ACC112 (cell line): Measurements from ENCODE around the gene C1orf216.
"Not testable (repeated sequence)": the region's sequence is repeated elsewhere in the genome, so short reads cannot be mapped to it uniquely, and the experiment has no call there.

Source experiments
- H2AFZ ChIP-seq: fragments of 200-600 bp; sonication (generic); one replicate; pipeline ENCODE4 v1.6.0; 2017; ENCODE audit warnings: antibody characterized with exemption, low read length; ENCODE audit not compliant: unreplicated experiment
- H3K27ac ChIP-seq: fragments of 200-600 bp; sonication (generic); 2 replicates; pipeline ENCODE4 v1.5.1; 2014; ENCODE audit warnings: low read depth, mild to moderate bottlenecking, antibody characterized with exemption, low read length, moderate library complexity
- H3K27me3 ChIP-seq: fragments of 200-600 bp; sonication (generic); 2 replicates; pipeline ENCODE4 v1.6.1; 2014; ENCODE audit warnings: mild to moderate bottlenecking, antibody characterized with exemption, low read length, moderate library complexity, mixed read lengths; ENCODE audit not compliant: insufficient read depth
- H3K36me3 ChIP-seq: fragments of 200-600 bp; sonication (generic); 2 replicates; pipeline ENCODE4 v1.6.1; 2016; ENCODE audit warnings: mild to moderate bottlenecking, antibody characterized with exemption, low read length, moderate library complexity, mixed read lengths; ENCODE audit not compliant: insufficient read depth
- H3K4me1 ChIP-seq: fragments of 200-600 bp; sonication (generic); one replicate; pipeline ENCODE4 v1.6.1; 2016; ENCODE audit warnings: low read length, mixed read lengths; ENCODE audit not compliant: insufficient read depth, unreplicated experiment, control insufficient read depth
- H3K4me3 ChIP-seq: fragments of 200-600 bp; sonication (generic); 2 replicates; pipeline ENCODE4 v1.5.1; 2014; ENCODE audit warnings: mild to moderate bottlenecking, low read depth, low read length
- H3K79me2 ChIP-seq: fragments of 200-600 bp; sonication (generic); one replicate; pipeline ENCODE4 v1.6.0; 2016; ENCODE audit warnings: low read length; ENCODE audit not compliant: control insufficient read depth, unreplicated experiment, insufficient read depth

Gene C1orf216

GRCh38 chr1:35706846-35707600 is 11.7 kb downstream of the C1orf216 start:
- Histone ChIP-seq H2AFZ (no peak overlapping the region), H3K4me3 (peak overlapping the region; percentile 77; the same call in 1 of the 2 replicates), H3K79me2 (no peaks in the 10 kb centered on the region), H3K27me3 (peaks cover 34% of the 10 kb centered on the region; the same call in 1 of the 2 replicates), H3K36me3 (no peaks in the 10 kb centered on the region), H3K4me1 (no peaks in the 10 kb centered on the region), H3K27ac (no peak overlapping the region)

- Histone ChIP-seq H3K36me3 (no peaks in the 10 kb centered on the region), H3K27me3 (peaks cover 44% of the 10 kb centered on the region), H3K4me1 (peaks cover 4% of the 10 kb centered on the region), H2AFZ (no peak overlapping the region), H3K79me2 (no peaks in the 10 kb centered on the region), H3K27ac (no peak overlapping the region), H3K4me3 (no peak overlapping the region)
Observed at GRCh38 chr1:35702508-35702907, 16.2 kb downstream of the C1orf216 start.

- H3K79me2 ChIP-seq, H3K4me1 ChIP-seq, H3K27ac ChIP-seq, H3K4me3 ChIP-seq, H3K36me3 ChIP-seq, H2AFZ ChIP-seq: not testable (repeated sequence)
- peaks cover 54% of the 10 kb centered on the region for H3K27me3 ChIP-seq
Observed at GRCh38 chr1:35699152-35699551, 19.5 kb downstream of the C1orf216 start.

GRCh38 chr1:35692317-35692716 is 26.4 kb downstream of the C1orf216 start:
- H3K4me1 ChIP-seq = no peaks in the 10 kb centered on the region
- no peaks in the 10 kb centered on the region for H3K79me2 ChIP-seq
- peaks cover 53% of the 10 kb centered on the region for H3K27me3 ChIP-seq
- no peaks in the 10 kb centered on the region for H3K36me3 ChIP-seq
- H3K4me3 ChIP-seq = no peak overlapping the region
- H2AFZ ChIP-seq = no peak overlapping the region
- no peak overlapping the region for H3K27ac ChIP-seq

GRCh38 chr1:35691571-35692220 is 27.0 kb downstream of the C1orf216 start:
- H3K4me3 ChIP-seq = no peak overlapping the region
- H3K27ac ChIP-seq = no peak overlapping the region

GRCh38 chr1:35691080-35691479 is 27.6 kb downstream of the C1orf216 start:
- no peak overlapping the region for H3K27ac ChIP-seq
- peaks cover 51% of the 10 kb centered on the region for H3K27me3 ChIP-seq
- H3K4me1 ChIP-seq = no peaks in the 10 kb centered on the region

More at GRCh38 chr1:35691571-35692220, 27.0 kb downstream of the C1orf216 start:
- Histone ChIP-seq H3K36me3 (no peaks in the 10 kb centered on the region), H3K79me2 (no peaks in the 10 kb centered on the region), H3K27me3 (peaks cover 55% of the 10 kb centered on the region), H3K4me1 (no peaks in the 10 kb centered on the region), H2AFZ (no peak overlapping the region)

GRCh38 chr1:35690103-35690502 is 28.6 kb downstream of the C1orf216 start:
- peaks cover 50% of the 10 kb centered on the region for H3K27me3 ChIP-seq
- not testable (repeated sequence) for H3K36me3 ChIP-seq

More at GRCh38 chr1:35691080-35691479, 27.6 kb downstream of the C1orf216 start:
- Histone ChIP-seq H3K79me2 (no peaks in the 10 kb centered on the region), H3K4me3 (no peak overlapping the region), H3K36me3 (no peaks in the 10 kb centered on the region), H2AFZ (no peak overlapping the region)

GRCh38 chr1:35688161-35688560 is 30.5 kb downstream of the C1orf216 start:
- Histone ChIP-seq H3K27ac (no peak overlapping the region), H3K4me1 (no peaks in the 10 kb centered on the region), H3K4me3 (no peak overlapping the region), H3K79me2 (no peaks in the 10 kb centered on the region), H3K27me3 (peaks cover 63% of the 10 kb centered on the region), H3K36me3 (no peaks in the 10 kb centered on the region), H2AFZ (no peak overlapping the region)

More at GRCh38 chr1:35690103-35690502, 28.6 kb downstream of the C1orf216 start:
- H3K4me3 ChIP-seq, H3K4me1 ChIP-seq, H2AFZ ChIP-seq, H3K27ac ChIP-seq, H3K79me2 ChIP-seq: not testable (repeated sequence)

- peaks cover 55% of the 10 kb centered on the region for H3K27me3 ChIP-seq
- no peak overlapping the region for H3K4me3 ChIP-seq
- H3K27ac ChIP-seq = no peak overlapping the region
- H3K4me1 ChIP-seq = no peaks in the 10 kb centered on the region
- H2AFZ ChIP-seq = no peak overlapping the region
- no peaks in the 10 kb centered on the region for H3K79me2 ChIP-seq
- H3K36me3 ChIP-seq = no peaks in the 10 kb centered on the region
Observed at GRCh38 chr1:35683012-35683411, 35.7 kb downstream of the C1orf216 start.

GRCh38 chr1:35680271-35680670 is 38.4 kb downstream of the C1orf216 start:
- Histone ChIP-seq H3K27ac (no peak overlapping the region), H2AFZ (no peak overlapping the region)

GRCh38 chr1:35675773-35676172 is 42.9 kb downstream of the C1orf216 start:
- no peak overlapping the region for H3K27ac ChIP-seq
- H3K36me3 ChIP-seq = no peaks in the 10 kb centered on the region
- no peaks in the 10 kb centered on the region for H3K4me1 ChIP-seq
- no peak overlapping the region for H3K4me3 ChIP-seq
- no peak overlapping the region for H2AFZ ChIP-seq
- H3K79me2 ChIP-seq = no peaks in the 10 kb centered on the region
- peaks cover 31% of the 10 kb centered on the region for H3K27me3 ChIP-seq

More at GRCh38 chr1:35680271-35680670, 38.4 kb downstream of the C1orf216 start:
- H3K4me1 ChIP-seq = no peaks in the 10 kb centered on the region
- no peaks in the 10 kb centered on the region for H3K36me3 ChIP-seq
- no peaks in the 10 kb centered on the region for H3K79me2 ChIP-seq
- H3K4me3 ChIP-seq = no peak overlapping the region
- peaks cover 49% of the 10 kb centered on the region for H3K27me3 ChIP-seq
